ENCODE results near the gene ANGPTL4.
A peak's percentile ranks its signal among the peaks of the same experiment; 100 is the strongest.
"Not testable (repeated sequence)": the region's sequence is repeated elsewhere in the genome, so short reads cannot be mapped to it uniquely, and the experiment has no call there.

Gene ANGPTL4, protein sequence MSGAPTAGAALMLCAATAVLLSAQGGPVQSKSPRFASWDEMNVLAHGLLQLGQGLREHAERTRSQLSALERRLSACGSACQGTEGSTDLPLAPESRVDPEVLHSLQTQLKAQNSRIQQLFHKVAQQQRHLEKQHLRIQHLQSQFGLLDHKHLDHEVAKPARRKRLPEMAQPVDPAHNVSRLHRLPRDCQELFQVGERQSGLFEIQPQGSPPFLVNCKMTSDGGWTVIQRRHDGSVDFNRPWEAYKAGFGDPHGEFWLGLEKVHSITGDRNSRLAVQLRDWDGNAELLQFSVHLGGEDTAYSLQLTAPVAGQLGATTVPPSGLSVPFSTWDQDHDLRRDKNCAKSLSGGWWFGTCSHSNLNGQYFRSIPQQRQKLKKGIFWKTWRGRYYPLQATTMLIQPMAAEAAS

GRCh38 chr19:8363803-8364771 lies at the start of gene ANGPTL4:
Gene ANGPTL4, plus strand, starts transcription at chr19:8364155. Its CDS starts 167 bp downstream, at chr19:8364322.
- peak; percentile 63 for DNase-seq

DNA sequence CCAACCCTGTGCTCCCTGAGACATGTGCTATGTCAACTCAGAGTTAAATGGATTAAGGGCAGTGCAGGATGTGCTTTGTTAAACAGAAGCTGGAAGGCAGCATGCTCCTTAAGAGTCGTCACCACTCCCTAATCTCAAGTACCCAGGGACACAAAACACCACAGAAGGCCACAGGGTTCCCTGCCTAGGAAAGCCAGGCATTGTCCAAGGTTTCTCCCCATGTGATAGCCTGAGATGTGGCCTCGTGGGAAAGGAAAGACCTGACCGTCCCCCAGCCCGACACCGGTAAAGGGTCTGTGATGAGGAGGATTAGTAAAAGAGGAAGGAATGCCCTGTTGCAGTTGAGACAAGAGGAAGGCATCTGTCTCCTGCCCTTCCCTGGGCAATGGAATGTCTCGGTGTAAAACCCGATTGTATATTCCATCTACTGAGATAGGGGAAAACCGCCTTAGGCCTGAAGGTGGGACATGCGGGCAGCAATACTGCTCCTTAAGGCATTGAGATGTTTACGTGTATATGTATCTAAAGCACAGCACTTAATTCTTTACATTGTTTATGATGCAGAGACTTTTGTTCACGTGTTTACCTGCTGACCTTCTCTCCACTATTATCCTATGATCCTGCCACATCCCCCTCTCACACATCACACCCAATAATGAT lies 48.8 kb upstream of the ANGPTL4 start:
- DNase-seq = not testable (repeated sequence)

- DNase-seq = no peak
Observed at GRCh38 chr19:8316351-8317125, 47.4 kb upstream of the ANGPTL4 start.

GRCh38 chr19:8318835-8319234 lies 45.1 kb upstream of the ANGPTL4 start:
- not testable (repeated sequence) for DNase-seq

- DNase-seq = no peak
Observed at GRCh38 chr19:8319807-8320520, 44.0 kb upstream of the ANGPTL4 start.

DNA sequence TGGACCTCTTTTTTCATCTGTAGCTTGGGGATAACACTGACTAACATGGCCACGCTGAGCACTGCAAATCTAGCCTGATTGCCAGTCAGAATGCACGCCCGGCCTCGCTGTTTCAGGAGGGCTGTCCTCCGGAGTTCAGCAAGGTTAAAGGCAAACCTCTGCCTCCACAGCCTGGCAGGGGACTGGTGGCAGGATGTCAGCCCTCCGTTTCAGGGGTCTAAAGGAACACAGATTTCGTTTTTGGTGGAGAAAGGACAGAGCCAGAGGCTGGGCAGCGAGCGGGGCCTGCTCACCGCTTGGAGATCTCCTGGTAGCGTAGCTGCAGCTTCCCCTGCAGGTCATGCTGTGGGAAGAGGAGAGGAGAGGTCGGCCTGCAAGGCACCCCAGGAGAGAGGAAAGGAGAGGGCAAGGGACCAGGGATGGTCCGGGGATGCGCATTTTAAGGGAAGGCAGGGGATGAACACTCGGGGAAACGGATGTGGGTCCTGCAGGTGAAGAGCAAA lies 43.3 kb upstream of the ANGPTL4 start:
- no peak for DNase-seq

DNA sequence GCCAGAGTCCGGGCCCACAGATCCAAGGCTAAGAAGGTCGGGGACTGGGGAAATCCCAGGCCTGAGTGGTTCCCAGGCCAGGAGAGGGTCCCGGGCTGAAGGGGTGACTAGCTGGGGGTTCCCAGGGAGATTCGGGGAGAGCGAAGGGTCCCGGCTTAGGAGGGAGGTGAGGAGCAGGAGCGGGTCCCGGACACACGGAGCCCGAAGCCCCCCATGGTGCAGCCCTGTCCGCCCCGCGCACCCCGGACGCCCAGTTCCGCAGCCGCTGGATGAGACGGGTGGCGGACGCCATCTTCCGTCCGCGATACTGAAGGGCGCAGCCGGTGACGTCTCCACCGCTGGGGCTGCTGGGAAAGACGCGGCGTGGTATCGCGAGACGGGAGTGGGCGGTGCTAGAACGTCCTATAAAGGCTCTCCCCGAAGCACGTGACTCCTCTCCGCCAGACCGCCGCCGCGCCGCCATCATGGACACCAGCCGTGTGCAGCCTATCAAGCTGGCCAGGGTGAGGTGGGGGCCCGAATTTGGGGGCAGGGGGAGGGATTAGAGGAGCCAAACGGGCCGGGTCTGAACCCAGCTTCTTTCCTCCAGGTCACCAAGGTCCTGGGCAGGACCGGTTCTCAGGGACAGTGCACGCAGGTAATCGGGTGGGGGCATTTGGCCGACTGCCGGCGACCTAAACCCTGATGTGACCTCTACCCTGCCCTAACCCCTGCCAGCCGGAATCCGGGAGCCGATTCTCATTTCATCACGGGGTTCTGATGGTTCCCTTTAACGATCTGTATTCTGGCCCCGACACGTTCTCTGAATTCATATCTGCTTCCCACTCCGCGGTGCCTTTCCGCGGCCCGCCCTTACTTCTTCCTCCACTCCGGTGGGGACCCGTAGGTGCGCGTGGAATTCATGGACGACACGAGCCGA lies 42.6 kb upstream of the ANGPTL4 start, which contains the start of the genes NDUFA7 and RPS28:
Gene NDUFA7, minus strand, starts transcription at position 309 of the 919 bp plus-strand sequence. Its CDS starts 17 bp downstream, at position 292.
Gene RPS28, plus strand, starts transcription at position 430 of the 919 bp plus-strand sequence. Its CDS starts 35 bp downstream, at position 465.
- DNase-seq = peak; percentile 94

GRCh38 chr19:8321986-8322637 lies 41.8 kb upstream of the ANGPTL4 start:
- no peak for DNase-seq

DNA sequence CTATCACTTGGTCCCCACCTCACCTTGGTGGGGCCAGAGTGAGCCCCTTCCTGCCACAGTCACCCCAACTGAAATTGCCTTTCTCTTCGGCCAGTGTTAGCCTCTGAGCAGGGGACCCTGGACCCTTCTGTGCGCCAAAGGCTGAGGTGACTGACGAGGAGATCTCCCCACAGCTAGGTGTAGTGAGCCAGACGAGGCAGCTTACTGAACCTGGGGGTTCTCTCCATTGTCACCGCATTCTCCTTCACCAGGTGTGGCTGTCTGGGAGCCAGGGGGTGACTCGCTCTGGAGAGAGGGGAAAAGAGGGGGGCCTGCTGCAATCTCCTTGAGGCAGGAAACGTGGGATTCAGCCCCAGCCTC lies 41.3 kb upstream of the ANGPTL4 start:
- DNase-seq = no peak

- DNase-seq = no peak
Observed at GRCh38 chr19:8323781-8324185, 40.2 kb upstream of the ANGPTL4 start.

GRCh38 chr19:8324186-8325050 lies 39.5 kb upstream of the ANGPTL4 start:
- DNase-seq = no peak

DNA sequence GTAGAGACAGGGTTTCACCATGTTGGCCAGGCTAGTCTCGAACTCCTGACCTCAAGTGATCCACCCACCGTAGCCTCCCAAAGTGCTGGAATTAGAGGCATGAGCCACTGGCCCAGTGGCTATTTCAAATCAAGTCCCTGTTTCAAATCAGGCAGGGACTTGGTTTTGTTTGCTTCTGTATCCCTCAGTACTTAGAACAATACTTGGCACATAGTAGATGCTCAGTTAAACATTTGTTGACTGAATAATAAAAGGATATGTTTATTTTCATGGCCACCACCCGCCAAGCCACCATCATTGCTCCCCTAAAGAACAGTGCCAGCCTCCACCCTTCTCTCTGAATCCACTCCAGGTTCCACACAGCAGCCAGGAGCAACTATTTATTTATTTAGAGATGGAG lies 38.5 kb upstream of the ANGPTL4 start:
- DNase-seq = no peak

DNA sequence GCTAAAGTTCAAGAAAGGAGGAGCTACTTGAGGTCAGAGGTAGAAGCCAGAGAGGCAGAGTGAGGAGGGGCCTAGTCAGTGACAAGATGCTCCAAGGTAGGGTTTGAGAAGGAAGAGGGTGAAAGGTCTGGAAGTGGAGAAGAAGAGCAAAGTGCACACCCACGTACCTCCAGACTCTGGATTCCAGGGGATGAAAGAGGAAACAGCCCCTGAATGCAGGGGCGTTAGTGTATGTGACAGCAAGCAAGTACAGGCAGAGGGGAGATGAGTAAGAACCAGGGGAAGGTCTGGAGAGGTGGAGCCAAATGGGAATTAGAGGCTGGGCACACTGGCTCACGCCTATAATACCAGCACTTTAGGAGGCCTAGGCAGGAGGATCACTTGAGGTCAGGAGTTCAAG lies 34.0 kb upstream of the ANGPTL4 start:
- DNase-seq = no peak

DNA sequence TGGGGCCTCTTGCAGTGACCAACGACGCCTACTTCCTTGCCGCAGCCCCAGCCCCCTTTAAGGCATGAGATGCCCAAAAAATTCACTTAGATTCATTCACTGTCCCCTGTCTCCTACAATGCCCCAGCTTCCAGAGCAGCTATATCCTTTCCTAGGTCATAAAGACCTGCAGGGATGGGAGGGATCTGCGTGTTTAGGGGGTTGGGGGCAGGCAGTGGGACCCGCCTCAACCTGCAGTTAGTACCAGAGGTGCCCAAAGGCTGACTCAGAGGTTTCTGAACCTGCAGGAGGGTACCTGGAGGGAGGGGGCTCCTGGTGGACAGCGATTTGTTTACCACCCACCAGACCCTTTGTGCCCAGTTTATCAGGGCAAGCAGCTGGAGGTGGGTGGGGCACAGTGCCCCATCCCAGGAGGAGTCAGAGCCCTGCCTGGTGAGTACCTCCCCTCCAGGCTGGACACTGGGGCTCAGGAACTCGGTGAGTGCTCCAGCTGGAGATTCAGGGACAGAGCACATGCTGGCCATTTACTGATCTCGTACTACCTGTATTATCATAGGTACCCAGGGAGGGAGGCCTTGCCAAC lies 32.6 kb upstream of the ANGPTL4 start:
- DNase-seq = no peak

DNA sequence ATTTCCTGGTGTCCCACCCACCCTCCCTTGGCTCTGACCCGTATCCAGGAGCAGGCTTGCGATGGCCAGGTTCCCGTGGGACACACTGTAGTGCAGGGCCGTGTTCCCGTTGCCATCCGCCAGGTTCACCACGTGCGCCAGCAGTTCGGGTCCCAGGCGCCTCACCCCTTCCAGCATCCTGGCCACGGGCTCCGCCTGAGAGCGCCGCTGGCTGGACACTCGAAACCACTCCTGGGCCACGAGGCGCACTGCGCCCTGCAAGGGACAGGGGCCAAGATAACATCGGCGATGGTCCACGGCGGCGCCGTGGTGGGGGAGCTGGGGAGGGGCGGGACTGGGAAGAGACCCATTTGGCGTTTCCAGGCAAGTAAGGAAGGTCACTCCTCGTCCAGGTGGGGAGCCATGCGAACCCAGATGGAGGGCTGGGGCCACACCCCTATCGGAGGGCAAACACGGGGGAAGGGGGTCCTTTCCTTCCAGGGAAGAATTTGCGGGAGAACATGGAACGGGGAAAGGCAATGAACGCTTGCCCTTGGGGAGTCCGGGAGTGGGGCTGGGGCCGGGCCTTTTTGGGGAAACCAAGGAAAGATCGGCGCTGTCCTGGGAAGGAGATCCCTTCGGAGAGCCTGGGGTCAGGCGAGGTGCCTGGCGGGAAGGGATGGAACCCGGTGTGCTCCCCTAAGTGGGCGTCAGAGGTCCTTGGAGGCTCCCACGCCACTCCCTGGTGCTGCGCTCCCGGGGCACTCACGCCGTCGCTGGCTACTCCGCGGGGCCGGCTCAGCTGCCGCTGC lies 30.8 kb upstream of the ANGPTL4 start:
- DNase-seq = no peak

DNA sequence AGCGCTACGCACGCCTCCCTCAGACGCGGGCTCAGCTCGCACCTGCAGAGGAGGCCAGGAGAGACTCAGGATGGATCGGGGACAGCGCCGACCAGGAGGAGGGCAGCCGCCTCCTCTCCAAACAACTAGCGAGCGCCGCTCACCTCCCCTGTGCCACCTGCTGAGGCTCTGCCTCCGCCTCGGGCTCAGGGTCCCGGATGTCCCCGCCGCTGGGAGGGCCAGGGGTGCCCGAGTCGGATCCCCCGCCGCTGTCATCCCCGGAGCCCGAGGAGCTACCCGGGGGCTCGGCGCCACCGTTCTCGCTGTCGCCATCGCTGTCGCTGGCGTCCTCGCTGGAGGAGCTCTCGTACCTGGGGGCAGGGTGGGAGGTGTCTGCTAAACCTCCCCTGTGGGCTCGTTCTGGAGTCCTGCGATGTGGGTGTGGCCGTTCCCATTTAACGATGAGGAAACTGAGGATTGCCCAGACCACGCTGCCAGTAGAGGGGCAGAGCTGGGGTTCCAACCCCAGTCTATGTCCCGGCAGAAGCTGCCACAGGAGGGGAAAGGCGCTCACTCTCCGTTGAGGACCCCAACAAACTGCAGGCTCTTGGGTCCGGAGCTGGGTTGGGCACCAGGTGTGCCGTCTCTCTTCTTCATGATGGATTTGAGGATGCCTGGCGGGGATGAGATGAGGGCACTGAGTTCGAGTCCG lies 30.0 kb upstream of the ANGPTL4 start:
- no peak for DNase-seq
